Measurements from ENCODE around the gene NPR1.
"Not testable (repeated sequence)": the region's sequence is repeated elsewhere in the genome, so short reads cannot be mapped to it uniquely, and the experiment has no call there.

Gene NPR1

GRCh38 chr1:153639280-153639679, 39.2 kb upstream of the NPR1 start:
- Histone ChIP-seq H3K4me3 (replicated peaks; ENCODE audit: low read depth, low read length) (no peak overlapping the region), H3K36me3 (ENCODE audit: control insufficient read depth, insufficient read depth, low read length) (peaks cover 31% of the 10 kb centered on the region), H3K27me3 (replicated peaks; ENCODE audit: control insufficient read depth, insufficient read depth, low read length) (no peaks in the 10 kb centered on the region)
- DNase-seq (ENCODE audit: extremely low read depth, insufficient read length) = no peak
- no peak for TF ChIP-seq CTCF (IDR thresholded peaks at IDR 0.05; ENCODE audit: insufficient read depth, low read length, poor library complexity, severe bottlenecking)

GRCh38 chr1:153640213-153640612, 38.3 kb upstream of the NPR1 start:
- not testable (repeated sequence) for DNase-seq (ENCODE audit: extremely low read depth, insufficient read length)
- peaks cover 34% of the 10 kb centered on the region for H3K36me3 ChIP-seq (ENCODE audit: control insufficient read depth, insufficient read depth, low read length)

GRCh38 chr1:153640861-153641260, 37.6 kb upstream of the NPR1 start:
- DNase-seq (ENCODE audit: extremely low read depth, insufficient read length) = no peak
- H3K27me3 ChIP-seq (replicated peaks; ENCODE audit: control insufficient read depth, insufficient read depth, low read length) = no peaks in the 10 kb centered on the region
- TF ChIP-seq CTCF (IDR thresholded peaks at IDR 0.05; ENCODE audit: insufficient read depth, low read length, poor library complexity, severe bottlenecking) = no peak
- H3K4me3 ChIP-seq (replicated peaks; ENCODE audit: low read depth, low read length) = no peak overlapping the region
- H3K36me3 ChIP-seq (ENCODE audit: control insufficient read depth, insufficient read depth, low read length) = peaks cover 39% of the 10 kb centered on the region

More at GRCh38 chr1:153640213-153640612, 38.3 kb upstream of the NPR1 start:
- H3K4me3 ChIP-seq (replicated peaks; ENCODE audit: low read depth, low read length); H3K27me3 ChIP-seq (replicated peaks; ENCODE audit: control insufficient read depth, insufficient read depth, low read length): not testable (repeated sequence)

GRCh38 chr1:153642161-153642560, 36.3 kb upstream of the NPR1 start:
- Histone ChIP-seq H3K36me3 (ENCODE audit: control insufficient read depth, insufficient read depth, low read length) (peaks cover 36% of the 10 kb centered on the region), H3K4me3 (replicated peaks; ENCODE audit: low read depth, low read length) (no peak overlapping the region), H3K27me3 (replicated peaks; ENCODE audit: control insufficient read depth, insufficient read depth, low read length) (no peaks in the 10 kb centered on the region)
- no peak for TF ChIP-seq CTCF (IDR thresholded peaks at IDR 0.05; ENCODE audit: insufficient read depth, low read length, poor library complexity, severe bottlenecking)
- DNase-seq (ENCODE audit: extremely low read depth, insufficient read length) = no peak

- DNase-seq (ENCODE audit: extremely low read depth, insufficient read length) = no peak
- no peak for TF ChIP-seq CTCF (IDR thresholded peaks at IDR 0.05; ENCODE audit: insufficient read depth, low read length, poor library complexity, severe bottlenecking)
- peaks cover 34% of the 10 kb centered on the region for H3K36me3 ChIP-seq (ENCODE audit: control insufficient read depth, insufficient read depth, low read length)
Measured at GRCh38 chr1:153643100-153643499, 35.4 kb upstream of the NPR1 start.

GRCh38 chr1:153643816-153644215, 34.7 kb upstream of the NPR1 start:
- peaks cover 31% of the 10 kb centered on the region for H3K36me3 ChIP-seq (ENCODE audit: control insufficient read depth, insufficient read depth, low read length)
- no peak overlapping the region for H3K4me3 ChIP-seq (replicated peaks; ENCODE audit: low read depth, low read length)
- TF ChIP-seq CTCF (IDR thresholded peaks at IDR 0.05; ENCODE audit: insufficient read depth, low read length, poor library complexity, severe bottlenecking) = no peak
- H3K27me3 ChIP-seq (replicated peaks; ENCODE audit: control insufficient read depth, insufficient read depth, low read length) = no peaks in the 10 kb centered on the region
- DNase-seq (ENCODE audit: extremely low read depth, insufficient read length) = no peak

More at GRCh38 chr1:153643100-153643499, 35.4 kb upstream of the NPR1 start:
- no peaks in the 10 kb centered on the region for H3K27me3 ChIP-seq (replicated peaks; ENCODE audit: control insufficient read depth, insufficient read depth, low read length)
- no peak overlapping the region for H3K4me3 ChIP-seq (replicated peaks; ENCODE audit: low read depth, low read length)

Measured in GM06990 (cell line).